ENCODE measurements around the gene C11orf86. TPM values are rescaled to one million over a fixed set of nuclear protein-coding genes. Genes with fewer than 3 reads are reported as not detected.

The C11orf86 gene
- total RNA-seq, 1 donor from 2014 or later, result not detected

GRCh38 chr11:67015048-67015447 is 39.9 kb downstream of the C11orf86 start:
- no peak for DNase-seq (ENCODE audit: low read depth)
- H3K36me3 Mint-ChIP-seq (ENCODE audit: low read depth, unreplicated experiment), result no peaks in the 10 kb centered on the region
- H3K27ac Mint-ChIP-seq (ENCODE audit: unreplicated experiment), result no peak overlapping the region
- H3K4me3 ChIP-seq (ENCODE audit: insufficient read depth, low read depth, low read length), result no peak overlapping the region
- no peaks in the 10 kb centered on the region for H3K9me3 Mint-ChIP-seq (ENCODE audit: unreplicated experiment)
- H3K4me1 Mint-ChIP-seq (ENCODE audit: low read depth, unreplicated experiment), result no peaks in the 10 kb centered on the region
- TF ChIP-seq CTCF (IDR thresholded peaks at IDR 0.05; ENCODE audit: insufficient read depth, low read depth, low read length), result no peak
- TF ChIP-seq EZH2 (IDR thresholded peaks at IDR 0.05; ENCODE audit: insufficient read depth, low read length), result no peak
- no peak overlapping the region for H3K27ac ChIP-seq (ENCODE audit: low read depth, low read length)
- no peak overlapping the region for H2AFZ ChIP-seq (ENCODE audit: low read depth, low read length)
- FAIRE-seq, result no peak
- no peaks in the 10 kb centered on the region for H3K27me3 ChIP-seq (ENCODE audit: insufficient read depth, low read length)
- H3K36me3 ChIP-seq (ENCODE audit: insufficient read depth, low read length), result no peaks in the 10 kb centered on the region
- no peak overlapping the region for H3K4me3 Mint-ChIP-seq (ENCODE audit: unreplicated experiment)
- no peaks in the 10 kb centered on the region for H3K9me3 ChIP-seq (ENCODE audit: insufficient read depth, low read depth, low read length)
- H3K79me2 ChIP-seq (ENCODE audit: insufficient read depth, low read length), result no peaks in the 10 kb centered on the region
- no peaks in the 10 kb centered on the region for H3K4me1 ChIP-seq (ENCODE audit: insufficient read depth, low read length)
- no peaks in the 10 kb centered on the region for H4K20me1 ChIP-seq (ENCODE audit: insufficient read depth, low read length)
- no peak overlapping the region for H3K9ac ChIP-seq (ENCODE audit: low read length)
- no peak overlapping the region for H3K4me2 ChIP-seq (ENCODE audit: low read length)
- H3K27me3 Mint-ChIP-seq (ENCODE audit: low read depth, unreplicated experiment), result peaks cover 23% of the 10 kb centered on the region

- no peaks in the 10 kb centered on the region for H3K9me3 ChIP-seq (ENCODE audit: insufficient read depth, low read depth, low read length)
- no peaks in the 10 kb centered on the region for H3K36me3 ChIP-seq (ENCODE audit: insufficient read depth, low read length)
- H3K4me1 Mint-ChIP-seq (ENCODE audit: low read depth, unreplicated experiment), result no peaks in the 10 kb centered on the region
- no peaks in the 10 kb centered on the region for H3K4me1 ChIP-seq (ENCODE audit: insufficient read depth, low read length)
- no peak overlapping the region for H3K27ac ChIP-seq (ENCODE audit: low read depth, low read length)
- H3K27me3 ChIP-seq (ENCODE audit: insufficient read depth, low read length), result no peaks in the 10 kb centered on the region
- no peaks in the 10 kb centered on the region for H3K36me3 Mint-ChIP-seq (ENCODE audit: low read depth, unreplicated experiment)
- H3K9ac ChIP-seq (ENCODE audit: low read length), result no peak overlapping the region
- no peak overlapping the region for H2AFZ ChIP-seq (ENCODE audit: low read depth, low read length)
- no peak overlapping the region for H3K4me3 ChIP-seq (ENCODE audit: insufficient read depth, low read depth, low read length)
- H3K27me3 Mint-ChIP-seq (ENCODE audit: low read depth, unreplicated experiment), result peaks cover 27% of the 10 kb centered on the region
- no peak overlapping the region for H3K4me2 ChIP-seq (ENCODE audit: low read length)
- no peaks in the 10 kb centered on the region for H3K79me2 ChIP-seq (ENCODE audit: insufficient read depth, low read length)
- no peaks in the 10 kb centered on the region for H4K20me1 ChIP-seq (ENCODE audit: insufficient read depth, low read length)
- FAIRE-seq, result no peak
- no peak for TF ChIP-seq CTCF (IDR thresholded peaks at IDR 0.05; ENCODE audit: insufficient read depth, low read depth, low read length)
- no peak for TF ChIP-seq EZH2 (IDR thresholded peaks at IDR 0.05; ENCODE audit: insufficient read depth, low read length)
- H3K9me3 Mint-ChIP-seq (ENCODE audit: unreplicated experiment), result no peaks in the 10 kb centered on the region
- no peak for DNase-seq (ENCODE audit: low read depth)
- no peak overlapping the region for H3K4me3 Mint-ChIP-seq (ENCODE audit: unreplicated experiment)
- no peak overlapping the region for H3K27ac Mint-ChIP-seq (ENCODE audit: unreplicated experiment)
Measured at GRCh38 chr11:67016550-67016949, 41.4 kb downstream of the C11orf86 start.

GRCh38 chr11:67020949-67021348 is 45.8 kb downstream of the C11orf86 start:
- H3K27me3 ChIP-seq (ENCODE audit: insufficient read depth, low read length), result no peaks in the 10 kb centered on the region
- no peak for FAIRE-seq
- no peaks in the 10 kb centered on the region for H4K20me1 ChIP-seq (ENCODE audit: insufficient read depth, low read length)
- H3K9ac ChIP-seq (ENCODE audit: low read length), result no peak overlapping the region
- H3K4me3 Mint-ChIP-seq (ENCODE audit: unreplicated experiment), result no peak overlapping the region
- H3K36me3 Mint-ChIP-seq (ENCODE audit: low read depth, unreplicated experiment), result no peaks in the 10 kb centered on the region
- peaks cover 36% of the 10 kb centered on the region for H3K27me3 Mint-ChIP-seq (ENCODE audit: low read depth, unreplicated experiment)
- H3K36me3 ChIP-seq (ENCODE audit: insufficient read depth, low read length), result no peaks in the 10 kb centered on the region
- no peak overlapping the region for H2AFZ ChIP-seq (ENCODE audit: low read depth, low read length)
- no peak overlapping the region for H3K27ac ChIP-seq (ENCODE audit: low read depth, low read length)
- H3K4me3 ChIP-seq (ENCODE audit: insufficient read depth, low read depth, low read length), result no peak overlapping the region
- H3K9me3 ChIP-seq (ENCODE audit: insufficient read depth, low read depth, low read length), result no peaks in the 10 kb centered on the region
- no peak overlapping the region for H3K4me2 ChIP-seq (ENCODE audit: low read length)
- H3K27ac Mint-ChIP-seq (ENCODE audit: unreplicated experiment), result no peak overlapping the region
- DNase-seq (ENCODE audit: low read depth), result no peak
- H3K4me1 Mint-ChIP-seq (ENCODE audit: low read depth, unreplicated experiment), result peaks cover 10% of the 10 kb centered on the region
- no peak for TF ChIP-seq CTCF (IDR thresholded peaks at IDR 0.05; ENCODE audit: insufficient read depth, low read depth, low read length)
- TF ChIP-seq EZH2 (IDR thresholded peaks at IDR 0.05; ENCODE audit: insufficient read depth, low read length), result no peak
- peaks cover 30% of the 10 kb centered on the region for H3K4me1 ChIP-seq (ENCODE audit: insufficient read depth, low read length)
- no peaks in the 10 kb centered on the region for H3K79me2 ChIP-seq (ENCODE audit: insufficient read depth, low read length)
- no peaks in the 10 kb centered on the region for H3K9me3 Mint-ChIP-seq (ENCODE audit: unreplicated experiment)
